ENCODE data around the gene DUSP16.
A peak's percentile ranks its signal among the peaks of the same experiment; 100 is the strongest.

Gene DUSP16

GRCh38 chr12:12460935-12461922, 101.4 kb downstream of the DUSP16 start:
- DNase-seq: no peak

GRCh38 chr12:12456637-12457036, 106.0 kb downstream of the DUSP16 start:
- DNase-seq: no peak

- no peak for DNase-seq
These were observed 108.3 kb downstream of the DUSP16 start for GRCh38 chr12:12454315-12454714.

- no peak for DNase-seq
These were observed 109.0 kb downstream of the DUSP16 start for GRCh38 chr12:12453635-12454034.

GRCh38 chr12:12452326-12452902, 110.2 kb downstream of the DUSP16 start:
- DNase-seq: no peak

GRCh38 chr12:12451098-12451497, 111.6 kb downstream of the DUSP16 start:
- DNase-seq: no peak

GRCh38 chr12:12450043-12450471, 112.6 kb downstream of the DUSP16 start:
- DNase-seq: no peak

- peak; percentile 23 for DNase-seq
These were observed 113.1 kb downstream of the DUSP16 start for GRCh38 chr12:12449533-12450025.

- no peak for DNase-seq
These were observed 114.8 kb downstream of the DUSP16 start for GRCh38 chr12:12447837-12448236.

- no peak for DNase-seq
These were observed 115.4 kb downstream of the DUSP16 start for GRCh38 chr12:12447236-12447635.

- DNase-seq: no peak
These were observed 115.9 kb downstream of the DUSP16 start for GRCh38 chr12:12446786-12447185.

- DNase-seq: no peak
These were observed 116.8 kb downstream of the DUSP16 start for GRCh38 chr12:12445882-12446181.

- DNase-seq: no peak
These were observed 117.3 kb downstream of the DUSP16 start for GRCh38 chr12:12445165-12445881.

GRCh38 chr12:12443431-12443878, 119.2 kb downstream of the DUSP16 start:
- no peak for DNase-seq

- no peak for DNase-seq
These were observed 120.1 kb downstream of the DUSP16 start for GRCh38 chr12:12442548-12443071.

GRCh38 chr12:12441843-12442461, 120.7 kb downstream of the DUSP16 start:
- DNase-seq: no peak

- no peak for DNase-seq
These were observed 121.2 kb downstream of the DUSP16 start for GRCh38 chr12:12441429-12441807.

- peak; percentile 29 for DNase-seq
These were observed 121.8 kb downstream of the DUSP16 start for GRCh38 chr12:12440784-12441428.

GRCh38 chr12:12439636-12440035, 123.0 kb downstream of the DUSP16 start:
- no peak for DNase-seq

GRCh38 chr12:12436831-12437345, 125.8 kb downstream of the DUSP16 start:
- DNase-seq: no peak

- no peak for DNase-seq
These were observed 129.4 kb downstream of the DUSP16 start for GRCh38 chr12:12433203-12433731.

- peak; percentile 33 for DNase-seq
These were observed 130.3 kb downstream of the DUSP16 start for GRCh38 chr12:12432364-12432763.
